Sigmoid colon (tissue), 7 donors: ENCODE measurements around the gene POLR3A. TPM values are rescaled to one million over a fixed set of nuclear protein-coding genes. Genes with fewer than 3 reads are reported as not detected.

Experiments
- DNase-seq: peaks from one replicate; pipeline ENCODE4 v3.0.0-alpha.2; 2019
- H3K27ac ChIP-seq, 4 donors: fragments of 200-600 bp; sonication (generic); one replicate each; pipeline ENCODE4 v1.5.1; 2016 to 2019; ENCODE audit warnings: mild to moderate bottlenecking in 1 of 4
- H3K27me3 ChIP-seq, 3 donors: fragments of 200-600 bp; sonication (generic); one replicate each; pipeline ENCODE4 v1.5.1; 2019; ENCODE audit warnings: mild to moderate bottlenecking in 1 of 3
- H3K36me3 ChIP-seq, 4 donors: fragments of 200-600 bp; sonication (generic); one replicate each; pipeline ENCODE4 v1.5.1; 2016 to 2019
- H3K4me1 ChIP-seq, 4 donors: fragments of 200-600 bp; sonication (generic); one replicate each; pipeline ENCODE4 v1.5.1; 2017 to 2019
- H3K4me3 ChIP-seq, 4 donors: fragments of 200-600 bp; sonication (generic); one replicate each; pipeline ENCODE4 v1.5.1; 2017 to 2019; ENCODE audit warnings: mild to moderate bottlenecking in 2 of 4, moderate library complexity in 1 of 4
- H3K9me3 ChIP-seq, 4 donors: fragments of 200-600 bp in 3 of 4; sonication (generic) in 3 of 4; one replicate each; pipeline versions ENCODE4 v1.5.1 to v1.6.1; 2013 to 2019
- EP300 ChIP-seq, 4 donors: sonication (generic); formaldehyde crosslinking; IDR thresholded peaks; one replicate each; pipeline ENCODE4 v1.6.1; 2017; ENCODE audit warnings: antibody characterized with exemption in 4 of 4
- POLR2A ChIP-seq, 2 donors: fragments of 450-650 bp; IDR thresholded peaks; one replicate each; pipeline ENCODE4 v1.6.1; 2016; ENCODE audit warnings: antibody characterized with exemption in 2 of 2, mild to moderate bottlenecking in 2 of 2, moderate library complexity in 2 of 2
- POLR2AphosphoS5 ChIP-seq, 4 donors: sonication (generic); formaldehyde crosslinking; IDR thresholded peaks; one replicate each; pipeline ENCODE4 v1.6.1; 2017; ENCODE audit warnings: antibody characterized with exemption in 4 of 4
- WGBS, 2 donors: extraction: QIAGEN DNeasy Blood & Tissue Kit; methylation state at CpG; one replicate each; pipeline ENCODE4 v1.1.7; 2013; 5-methylcytosine and 5-hydroxymethylcytosine counted together
- intact Hi-C: fragments of 100-400 bp; cut with DNase I; formaldehyde crosslinking; loops from one replicate; pipeline ENCODE4 v1.15.1; 2023
- polyA plus RNA-seq, 3 donors: library from polyadenylated mRNA; stranded (reverse); fragments of 200-250 nt; gene quantifications; one replicate each; pipeline ENCODE4 v1.2.3, GENCODE V29; 2013
- total RNA-seq, 4 donors: library from RNA; depleted of rRNA; stranded (reverse); fragments of >200 nt; gene quantifications; one replicate each; pipeline ENCODE4 v1.1.0, GENCODE V29; 2016
- TF ChIP-seq, protein P1 (sequence below), 4 experiments: fragments of 450-650 bp in 3 of 4; fragments of 200-600 bp in 1 of 4; IDR thresholded peaks; one replicate each; pipeline ENCODE4 v1.5.1; 2016 to 2019; ENCODE audit warnings: antibody characterized with exemption in 4 of 4, mild to moderate bottlenecking in 3 of 4, moderate library complexity in 2 of 4
- donor health status: healthy with polysubstance abuse.
- donor health status: Bipolar disorder and iron deficiency.
- donor health status: healthy.

The POLR3A gene
- total and polyA plus RNA-seq, 7 donors = 1.6 to 13.0 (median 9.6) TPM

GRCh38 chr10:78033637-78034470 lies 4.5 kb upstream of the POLR3A start, which contains the start of gene RPS24:
Gene RPS24, plus strand, starts transcription at chr10:78033863. Its CDS starts 39 bp downstream, at chr10:78033902.
- peak; percentile 98 for DNase-seq
- Histone ChIP-seq H3K9me3 (no peaks in the 10 kb centered on the region), H3K27ac (peak within 1 kb of the TSS; percentile 79 to 85 (median 82)), H3K4me3 (peak within 1 kb of the TSS; percentile 62 to 75 (median 72)), H3K4me1 (peaks cover 0 to 55% (median 32%) of the 10 kb centered on the region in 4 donors), H3K27me3 (no peaks in the 10 kb centered on the region), H3K36me3 (peaks cover 15 to 39% (median 29%) of the 10 kb centered on the region in 4 donors)
- 0% methylated on average over 55 of the region's 55 CpGs for WGBS, 2 donors
- intact Hi-C loops = loop anchor here (5.0 kb wide), 1 partner anchor 938 kb away; no protein-coding TSS in a partner anchor
- TF ChIP-seq EP300 (IDR thresholded peaks at IDR 0.05) = no peak
- peak; percentile 76 to 80 for TF ChIP-seq POLR2A (IDR thresholded peaks at IDR 0.05)
- peak; percentile 88 to 96 (median 94) for TF ChIP-seq POLR2AphosphoS5 (IDR thresholded peaks at IDR 0.05)

DNA sequence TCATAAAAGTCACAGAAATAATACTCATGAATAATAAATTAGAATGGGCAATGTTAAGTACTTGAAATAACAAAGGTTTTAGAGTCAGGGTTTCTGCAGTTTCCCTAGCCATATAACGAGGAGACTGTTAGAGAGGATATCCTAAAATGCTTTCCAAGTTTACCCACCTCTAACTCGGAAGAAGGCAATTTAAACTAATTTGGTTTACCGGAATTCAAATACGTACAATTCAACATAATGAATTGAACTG lies 4.0 kb upstream of the POLR3A start:
- Histone ChIP-seq H3K4me1 (peaks cover 0 to 55% (median 37%) of the 10 kb centered on the region in 4 donors), H3K9me3 (no peaks in the 10 kb centered on the region), H3K27me3 (no peaks in the 10 kb centered on the region), H3K27ac (peak overlapping the region; percentile 68 to 85 (median 82)), H3K36me3 (peaks cover 15 to 33% (median 24%) of the 10 kb centered on the region in 4 donors), H3K4me3 (peak overlapping the region; percentile 13 to 75 (median 72))
- no peak for DNase-seq
- intact Hi-C loops = loop anchor here (5.0 kb wide), 1 partner anchor 939 kb away; no protein-coding TSS in a partner anchor
- WGBS, 2 donors = 1% methylated on average over 4 of the region's 4 CpGs
- TF ChIP-seq POLR2A (IDR thresholded peaks at IDR 0.05) (no peak), POLR2AphosphoS5 (IDR thresholded peaks at IDR 0.05) (no peak), EP300 (IDR thresholded peaks at IDR 0.05) (no peak)
- TF ChIP-seq, protein P1, sequence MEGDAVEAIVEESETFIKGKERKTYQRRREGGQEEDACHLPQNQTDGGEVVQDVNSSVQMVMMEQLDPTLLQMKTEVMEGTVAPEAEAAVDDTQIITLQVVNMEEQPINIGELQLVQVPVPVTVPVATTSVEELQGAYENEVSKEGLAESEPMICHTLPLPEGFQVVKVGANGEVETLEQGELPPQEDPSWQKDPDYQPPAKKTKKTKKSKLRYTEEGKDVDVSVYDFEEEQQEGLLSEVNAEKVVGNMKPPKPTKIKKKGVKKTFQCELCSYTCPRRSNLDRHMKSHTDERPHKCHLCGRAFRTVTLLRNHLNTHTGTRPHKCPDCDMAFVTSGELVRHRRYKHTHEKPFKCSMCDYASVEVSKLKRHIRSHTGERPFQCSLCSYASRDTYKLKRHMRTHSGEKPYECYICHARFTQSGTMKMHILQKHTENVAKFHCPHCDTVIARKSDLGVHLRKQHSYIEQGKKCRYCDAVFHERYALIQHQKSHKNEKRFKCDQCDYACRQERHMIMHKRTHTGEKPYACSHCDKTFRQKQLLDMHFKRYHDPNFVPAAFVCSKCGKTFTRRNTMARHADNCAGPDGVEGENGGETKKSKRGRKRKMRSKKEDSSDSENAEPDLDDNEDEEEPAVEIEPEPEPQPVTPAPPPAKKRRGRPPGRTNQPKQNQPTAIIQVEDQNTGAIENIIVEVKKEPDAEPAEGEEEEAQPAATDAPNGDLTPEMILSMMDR (IDR thresholded peaks at IDR 0.05) = no peak

DNA sequence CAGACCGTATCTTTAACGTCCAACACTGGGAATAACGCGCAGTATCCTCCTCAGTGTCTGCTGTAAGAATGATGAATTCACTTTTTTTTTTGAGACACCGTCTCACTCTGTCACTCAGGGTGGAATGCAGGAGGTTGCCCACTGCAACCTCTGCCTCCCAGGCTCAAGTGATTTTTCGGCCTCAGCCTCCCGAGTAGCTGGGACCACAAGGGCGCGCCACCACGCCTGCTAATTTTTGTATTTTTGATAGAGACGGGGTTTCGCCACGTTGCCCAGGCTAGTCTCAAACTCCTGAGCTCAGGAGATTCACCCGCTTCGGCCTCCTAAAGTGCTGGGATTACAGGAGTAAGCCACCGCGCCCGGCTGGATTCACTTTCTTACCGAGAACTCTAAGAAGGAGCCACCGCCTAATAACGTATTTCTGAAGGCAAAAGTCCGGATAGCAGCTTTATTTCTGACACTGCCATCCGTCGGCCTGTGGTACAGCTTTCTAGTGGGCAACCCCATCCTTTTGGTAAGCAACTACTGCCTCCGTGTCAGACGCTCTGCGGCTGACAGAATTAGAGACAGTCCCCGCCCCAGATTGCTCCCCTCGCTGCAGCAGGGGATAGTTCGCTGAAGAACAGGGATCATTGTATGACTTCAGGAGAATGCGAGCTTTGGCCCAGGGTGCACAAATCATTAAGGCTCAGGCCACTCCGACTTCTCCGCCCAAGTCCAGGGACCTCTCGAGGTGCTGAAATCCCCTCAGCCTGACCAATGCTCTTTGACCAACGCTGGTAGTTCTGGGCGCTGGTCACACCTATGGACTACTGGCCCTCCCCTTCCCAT lies 662 bp downstream of the POLR3A start:
- H3K36me3 ChIP-seq = peaks cover 1 to 26% (median 20%) of the 10 kb centered on the region in 4 donors
- intact Hi-C loops = loop anchor here (2.0 to 5.0 kb wide), 2 partner anchors 101 to 182 kb away; partner anchors contain the start of gene DLG5
- H3K27me3 ChIP-seq = no peaks in the 10 kb centered on the region
- peak overlapping the region; percentile 60 to 98 (median 80) for H3K4me3 ChIP-seq
- H3K9me3 ChIP-seq = no peaks in the 10 kb centered on the region
- TF ChIP-seq POLR2AphosphoS5 (IDR thresholded peaks at IDR 0.05) (no peak), EP300 (IDR thresholded peaks at IDR 0.05) (no peak), POLR2A (IDR thresholded peaks at IDR 0.05) (no peak)
- TF ChIP-seq, protein P1 (IDR thresholded peaks at IDR 0.05) = no peak
- WGBS, 2 donors = 28 to 39% methylated on average over 36 of the region's 36 CpGs
- H3K27ac ChIP-seq = peak overlapping the region; percentile 81 to 88 (median 86)
- H3K4me1 ChIP-seq = peaks cover 0 to 32% (median 21%) of the 10 kb centered on the region in 4 donors
- peak; percentile 54 for DNase-seq

GRCh38 chr10:78025685-78026364 lies 3.5 kb downstream of the POLR3A start:
- H3K9me3 ChIP-seq = no peaks in the 10 kb centered on the region
- 94 to 96% methylated on average over 8 of the region's 8 CpGs for WGBS, 2 donors
- no peak for DNase-seq
- intact Hi-C loops = loop anchor here (5.0 kb wide), 1 partner anchor 99 kb away; the partner anchor contains the start of gene DLG5
- peaks cover 22 to 54% (median 44%) of the 10 kb centered on the region in 4 donors for H3K36me3 ChIP-seq
- H3K4me3 ChIP-seq = no peak overlapping the region
- TF ChIP-seq, protein P1 (IDR thresholded peaks at IDR 0.05) = no peak
- TF ChIP-seq POLR2A (IDR thresholded peaks at IDR 0.05) (no peak), POLR2AphosphoS5 (IDR thresholded peaks at IDR 0.05) (no peak), EP300 (IDR thresholded peaks at IDR 0.05) (no peak)
- H3K27ac ChIP-seq = no peak overlapping the region
- H3K27me3 ChIP-seq = no peaks in the 10 kb centered on the region
- peaks cover 0 to 27% (median 21%) of the 10 kb centered on the region in 4 donors for H3K4me1 ChIP-seq
